DMS153 treated with DMSO at 0.1 percent for 48 hours (cell line): ENCODE measurements around the gene PANK1.
"Not testable (repeated sequence)": the region's sequence is repeated elsewhere in the genome, so short reads cannot be mapped to it uniquely, and the experiment has no call there.

Experiments used
- DNase-seq: peaks from one replicate; lab custom pipeline; 2025; ENCODE audit not compliant: unreplicated experiment; lab: John Stamatoyannopoulos, UW

PANK1 gene

GRCh38 chr10:89622151-89622550 lies 22.9 kb downstream of the PANK1 start:
- DNase-seq, result no peak

GRCh38 chr10:89621438-89621837 lies 23.6 kb downstream of the PANK1 start:
- DNase-seq, result no peak

GRCh38 chr10:89620296-89620695 lies 24.7 kb downstream of the PANK1 start:
- not testable (repeated sequence) for DNase-seq

- no peak for DNase-seq
These were observed 29.2 kb downstream of the PANK1 start for GRCh38 chr10:89615824-89616223.

DNA sequence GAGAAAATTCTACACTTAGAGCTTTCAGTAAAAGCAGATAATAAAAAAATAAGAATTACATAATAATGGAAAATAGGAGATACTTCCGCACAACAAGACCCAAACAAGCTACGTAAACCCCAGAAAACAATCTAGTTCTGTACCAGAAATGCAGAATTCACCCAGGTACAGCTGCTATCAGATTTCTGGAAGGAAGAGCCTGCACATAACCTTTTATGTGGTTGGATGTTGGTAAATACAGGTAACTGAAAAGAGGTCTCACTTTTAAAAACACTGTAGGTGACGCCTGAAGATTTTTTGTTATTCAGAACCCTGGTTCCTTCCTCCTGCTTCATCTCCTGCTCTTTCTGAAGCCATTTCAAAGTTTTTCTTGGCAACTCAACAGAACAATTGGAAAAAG lies 29.9 kb downstream of the PANK1 start:
- no peak for DNase-seq

GRCh38 chr10:89613582-89613981 lies 31.5 kb downstream of the PANK1 start:
- DNase-seq, result no peak

DNA sequence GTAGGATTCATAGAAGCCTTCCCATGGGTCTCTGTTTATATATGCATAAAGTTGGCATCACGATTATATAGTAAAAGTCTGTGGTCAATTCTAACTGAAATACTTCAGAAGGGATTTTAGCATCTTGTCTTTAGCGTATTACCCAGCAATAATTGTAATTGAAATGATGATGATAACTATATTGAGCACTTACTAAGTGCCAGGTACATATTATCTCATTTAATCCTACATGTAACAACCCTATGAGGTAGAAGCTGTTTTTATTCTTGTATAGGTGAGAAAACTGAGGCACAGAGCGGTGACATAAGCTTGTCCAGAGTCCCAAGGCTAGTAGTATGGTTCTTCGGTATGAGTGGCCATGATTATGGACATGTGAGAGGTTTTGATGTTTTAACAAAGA lies 33.8 kb downstream of the PANK1 start:
- DNase-seq, result no peak

DNA sequence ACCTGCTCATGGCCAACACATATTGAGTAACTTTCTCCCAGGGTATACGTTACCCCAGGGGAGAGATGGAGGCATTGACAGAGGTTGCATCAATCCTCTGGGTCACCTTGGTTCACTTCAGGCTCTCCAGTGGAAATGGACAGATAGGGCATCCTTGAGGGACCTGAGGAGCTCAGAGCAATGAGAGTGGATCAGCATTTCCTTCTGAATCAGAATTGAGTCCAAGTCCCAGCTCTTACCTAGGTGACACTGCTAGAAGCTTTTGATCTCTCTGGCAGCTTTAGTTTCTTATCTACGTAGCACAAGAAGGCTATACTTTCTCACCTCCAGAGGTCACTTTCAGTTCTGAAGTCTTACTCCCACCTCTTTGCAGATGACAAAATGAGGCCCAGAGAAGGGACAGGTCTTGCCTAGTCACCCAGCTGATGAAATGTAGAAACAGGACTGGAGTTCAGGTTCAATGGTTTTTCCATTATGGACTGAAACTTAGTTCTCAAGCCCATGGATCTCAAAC lies 35.2 kb downstream of the PANK1 start:
- no peak for DNase-seq

DNA sequence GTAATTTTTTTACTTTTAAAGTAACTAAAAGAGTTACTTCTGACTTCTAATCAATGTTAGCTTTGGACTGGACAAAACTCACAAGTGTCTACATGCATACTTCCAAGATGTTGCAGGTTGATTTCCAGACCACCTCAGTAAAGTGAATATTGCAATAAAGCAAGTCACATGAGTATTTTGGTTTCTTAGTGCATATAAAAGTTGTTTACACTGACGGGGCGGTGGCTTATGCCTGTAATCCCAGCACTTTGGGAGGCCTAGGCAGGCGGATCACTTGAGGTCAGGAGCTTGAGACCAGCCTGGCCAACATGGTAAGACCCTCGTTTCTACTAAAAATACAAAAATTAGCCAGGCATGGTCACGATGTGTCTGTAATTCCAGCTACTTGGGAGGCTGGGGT lies 40.8 kb downstream of the PANK1 start:
- no peak for DNase-seq

DNA sequence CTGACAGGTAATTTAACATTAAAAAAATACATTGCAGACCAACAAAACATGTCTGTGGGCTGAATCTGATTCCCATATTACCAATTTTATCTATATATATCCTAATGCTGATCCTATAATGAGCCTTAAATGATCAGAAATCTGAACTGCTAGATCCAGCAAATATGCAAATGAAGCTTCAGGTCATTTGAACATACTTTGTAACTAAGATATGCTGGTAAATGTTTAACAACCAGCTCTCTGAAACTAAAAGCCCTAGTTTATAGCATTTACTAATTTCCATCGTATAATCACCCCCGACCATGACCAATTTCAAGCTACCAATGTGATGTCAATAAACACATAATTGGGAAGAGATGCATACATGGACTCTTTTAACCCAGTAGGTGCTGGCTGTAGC lies 42.1 kb downstream of the PANK1 start:
- DNase-seq, result no peak

- DNase-seq, result no peak
These were observed 43.2 kb downstream of the PANK1 start for GRCh38 chr10:89601728-89602361.

DNA sequence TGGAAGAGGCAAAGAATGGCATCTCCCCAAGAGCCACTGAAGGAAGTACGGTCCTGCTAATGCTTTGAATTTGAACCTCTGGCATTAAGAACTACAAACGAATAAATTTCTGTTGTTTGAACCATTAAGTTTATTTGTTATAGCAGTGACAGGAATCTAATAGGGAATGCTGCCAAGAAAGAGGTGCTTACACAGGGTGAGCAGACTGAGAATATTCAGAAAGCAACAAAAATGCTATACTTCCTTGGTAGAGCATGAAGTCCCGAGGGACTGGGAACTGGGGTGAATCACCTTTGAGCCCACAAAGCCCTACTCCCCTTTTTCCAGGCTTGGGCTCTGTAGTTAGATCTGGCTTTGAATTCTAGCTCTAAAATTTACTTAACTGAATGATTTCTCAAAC lies 45.0 kb downstream of the PANK1 start:
- no peak for DNase-seq

DNA sequence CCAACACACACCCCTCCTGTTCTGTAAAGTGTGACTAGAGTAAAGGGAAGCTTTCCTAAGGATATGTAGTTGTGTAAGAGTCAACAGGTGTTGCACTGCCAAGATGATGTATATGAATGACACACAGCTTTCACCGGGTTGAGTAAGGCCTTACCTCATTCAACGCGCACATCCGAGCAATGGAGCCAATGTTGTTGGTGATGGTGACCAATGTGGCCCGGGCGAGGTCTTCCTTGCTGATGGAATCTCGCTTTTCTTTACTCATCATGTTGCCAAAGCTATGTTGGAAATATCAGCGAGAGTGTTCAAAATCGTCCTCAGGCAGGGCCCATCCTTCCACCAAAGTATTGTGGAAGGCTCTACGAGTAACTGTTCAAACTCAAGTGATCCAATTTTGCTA lies 52.0 kb downstream of the PANK1 start:
- no peak for DNase-seq

GRCh38 chr10:89592539-89592938 lies 52.5 kb downstream of the PANK1 start:
- DNase-seq, result no peak

GRCh38 chr10:89591796-89592271 lies 53.2 kb downstream of the PANK1 start:
- no peak for DNase-seq

DNA sequence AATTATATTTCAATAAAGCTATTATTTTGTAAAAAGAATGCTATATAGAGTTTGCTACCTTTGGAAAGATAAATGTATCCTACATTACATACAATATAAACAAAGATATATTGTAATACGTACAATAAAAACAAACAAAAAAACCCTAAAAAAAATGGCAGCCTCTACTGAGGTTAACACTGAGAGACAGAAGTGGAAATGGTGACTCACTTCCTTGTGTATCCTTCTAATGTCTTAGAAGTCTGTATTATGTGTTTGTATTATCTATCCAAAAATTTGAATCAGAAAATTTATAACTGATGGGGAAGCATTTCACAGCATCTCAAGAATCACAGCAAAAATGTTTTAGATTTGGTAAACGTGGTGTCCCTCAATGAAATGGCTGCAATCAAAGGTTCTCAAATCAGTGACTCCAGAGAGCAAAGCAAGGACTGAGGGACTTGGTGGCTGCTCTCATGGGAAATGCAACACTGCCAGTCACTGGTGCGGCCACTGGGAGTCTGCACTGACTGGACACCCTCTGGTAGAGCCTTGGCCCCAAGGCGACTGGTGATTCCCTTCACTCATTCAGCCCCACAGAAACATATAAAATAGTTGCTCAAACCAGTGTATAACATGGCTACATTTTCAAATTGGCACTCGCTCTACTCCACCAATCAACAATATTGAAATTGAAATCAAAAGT lies 53.8 kb downstream of the PANK1 start:
- no peak for DNase-seq

- no peak for DNase-seq
These were observed 54.7 kb downstream of the PANK1 start for GRCh38 chr10:89590326-89590725.

DNA sequence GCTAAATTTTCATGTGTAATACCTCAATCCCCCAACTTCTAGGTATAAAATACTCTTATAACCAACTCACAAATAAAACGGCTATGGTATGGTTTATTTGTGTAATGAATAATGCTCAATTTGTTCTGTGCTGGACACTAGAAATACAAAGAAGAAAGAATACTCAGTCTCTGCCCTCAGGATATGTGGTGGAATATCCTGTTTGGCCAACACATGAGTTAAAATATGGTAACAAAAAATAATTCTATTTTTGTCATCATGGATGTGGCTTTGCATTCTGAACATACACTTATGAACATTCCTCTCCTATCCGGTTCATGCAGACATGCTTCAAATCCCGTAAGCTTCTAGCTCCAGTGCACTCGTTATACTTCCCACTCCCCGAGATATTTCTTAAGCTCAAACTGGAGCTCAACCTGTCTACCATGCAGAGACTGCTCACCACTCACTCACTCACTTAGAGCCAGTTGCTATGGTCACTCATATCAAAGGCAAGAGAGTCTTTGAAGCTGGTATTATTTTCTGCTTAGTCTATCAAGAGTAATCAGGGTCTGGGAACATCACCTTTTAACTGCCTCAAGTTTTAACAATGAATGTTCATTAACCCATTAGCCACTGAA lies 55.8 kb downstream of the PANK1 start:
- DNase-seq, result no peak

GRCh38 chr10:89588671-89589070 lies 56.4 kb downstream of the PANK1 start:
- no peak for DNase-seq

DNA sequence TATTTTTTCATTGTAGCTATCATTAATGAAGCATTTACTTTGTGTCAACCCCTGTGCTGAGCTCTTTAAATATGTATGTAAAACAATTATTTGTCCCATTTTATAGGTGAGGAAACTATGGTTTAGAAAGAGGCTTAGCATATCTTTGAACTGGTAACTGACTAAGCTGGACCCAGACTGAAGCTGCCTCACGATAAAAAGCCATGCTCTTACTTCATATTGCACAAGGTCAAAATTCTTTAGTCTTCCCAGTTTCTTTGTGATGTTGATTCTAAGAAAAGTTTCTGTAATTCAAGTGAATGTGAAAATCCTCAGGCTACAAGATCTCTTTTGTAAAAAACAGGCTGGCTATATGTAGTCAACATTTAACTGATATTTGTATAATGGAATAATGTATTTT lies 63.0 kb downstream of the PANK1 start:
- DNase-seq, result no peak

GRCh38 chr10:89580243-89580642 lies 64.8 kb downstream of the PANK1 start:
- DNase-seq, result no peak

GRCh38 chr10:89576696-89577095 lies 68.3 kb downstream of the PANK1 start:
- DNase-seq, result no peak
